G401 (cell line): ENCODE results near the gene DIPK1A. TPM values are rescaled to one million over a fixed set of nuclear protein-coding genes. Genes with fewer than 3 reads are reported as not detected.

Experiments
- total RNA-seq: library from RNA; depleted of rRNA; stranded (reverse); fragments of >200 nt; shearing (Covaris generic); gene quantifications from 2 replicates; pipeline ENCODE4 v1.2.3, GENCODE V29; 2014; rRNA removed

DIPK1A gene
- total RNA-seq, 1 experiment from 2014 or later, result 4.2 TPM

Other genes with a start within 250 kb of the DIPK1A start
- 28.0 and 49.7 TPM in 2 replicates for gene EVI5, start 176.4 kb downstream of the DIPK1A start, total RNA-seq
- 3,176 and 3,226 TPM in 2 replicates for gene RPL5, start 129.4 kb downstream of the DIPK1A start, total RNA-seq
- gene MTF2, start 117.8 kb upstream of the DIPK1A start, total RNA-seq, result 26.1 and 33.2 TPM in 2 replicates
- 12.3 and 22.8 TPM in 2 replicates for gene TMED5, start 219.0 kb upstream of the DIPK1A start, total RNA-seq
- 4.4 and 9.8 TPM in 2 replicates for gene CCDC18, start 219.3 kb upstream of the DIPK1A start, total RNA-seq